Measurements from ENCODE around the gene SUPV3L1. TPM values are rescaled to one million over a fixed set of nuclear protein-coding genes. Genes with fewer than 3 reads are reported as not detected.

The SUPV3L1 gene
- 27.6 and 63.2 TPM in 2 replicates for total RNA-seq

GRCh38 chr10:69179743-69180524, at the start of gene SUPV3L1:
Gene SUPV3L1 (plus strand): TSS chr10:69180234. CDS start chr10:69180292, 58 bp downstream.

GRCh38 chr10:69220041-69220451, 40.0 kb downstream of the SUPV3L1 start, which contains the start of gene HKDC1:
Gene HKDC1 (plus strand): TSS chr10:69220332. CDS start chr10:69220436, 104 bp downstream.

Other genes with a start within 250 kb of the SUPV3L1 start
- gene DDX21, start 224.1 kb upstream of the SUPV3L1 start, total RNA-seq, result 75.5 and 118 TPM in 2 replicates
- 34.6 and 68.1 TPM in 2 replicates for gene KIFBP, start 191.4 kb upstream of the SUPV3L1 start, total RNA-seq
- 8.3 and 29.1 TPM in 2 replicates for gene SRGN, start 92.1 kb upstream of the SUPV3L1 start, total RNA-seq
- gene VPS26A, start 56.1 kb upstream of the SUPV3L1 start, total RNA-seq, result 22.9 and 53.8 TPM in 2 replicates
- 0.14 and 2.6 TPM in 2 replicates for gene HKDC1, start 40.1 kb downstream of the SUPV3L1 start, total RNA-seq
- 164 and 211 TPM in 2 replicates for gene HK1, start 98.3 kb downstream of the SUPV3L1 start, total RNA-seq
- gene TACR2, start 236.7 kb downstream of the SUPV3L1 start, total RNA-seq, result not detected in 2 replicates

All from placental pericyte (primary cell).